HEK293 (cell line): Measurements from ENCODE around the gene CCN2.

Source experiments
- CTCF ChIA-PET: fragments of 350-600 bp; formaldehyde crosslinking; extraction: SDS; loops from one replicate; lab custom pipeline; 2021; ENCODE audit warnings: antibody characterized with exemption; lab: Yijun Ruan, JAX
- POLR2A ChIA-PET: fragments of 300-600 bp; formaldehyde crosslinking; extraction: SDS; loops from one replicate; lab custom pipeline; 2020; ENCODE audit warnings: antibody characterized with exemption, inconsistent platforms; lab: Yijun Ruan, JAX
- H3K27ac ChIP-seq: fragments of 200-500 bp; sonication (Bioruptor generic); 2 replicates; pipeline ENCODE4 v1.5.1; 2014; ENCODE audit warnings: low read depth, low read length, control low read depth, inconsistent platforms; ENCODE audit errors: extremely low read depth
- H3K36me3 ChIP-seq, 2 experiments: fragments of 200-500 bp in 1 of 2; sonication (Bioruptor generic) in 1 of 2; 1 replicate in 1 of 2; 2 replicates in 1 of 2; pipeline ENCODE4 v1.5.1; 2014 to 2017; ENCODE audit warnings: inconsistent platforms in 2 of 2, low read length in 2 of 2; ENCODE audit not compliant: control insufficient read depth in 2 of 2, insufficient read depth in 1 of 2
- H3K4me1 ChIP-seq: fragments of 200-500 bp; sonication (Bioruptor generic); 2 replicates; pipeline ENCODE4 v1.5.1; 2014; ENCODE audit warnings: mild to moderate bottlenecking, low read length, inconsistent platforms; ENCODE audit not compliant: control insufficient read depth, insufficient read depth
- H3K4me3 ChIP-seq: 2 replicates; pipeline ENCODE4 v1.5.1; 2011; ENCODE audit warnings: low read depth, mild to moderate bottlenecking, control low read depth, low read length, moderate library complexity
- H3K9me3 ChIP-seq: fragments of 200-500 bp; sonication (Bioruptor generic); 2 replicates; pipeline ENCODE4 v1.5.1; 2014; ENCODE audit warnings: low read depth, low read length, inconsistent platforms; ENCODE audit not compliant: control insufficient read depth, insufficient read depth
- ATF2 ChIP-seq: fragments of 450-650 bp; formaldehyde crosslinking; IDR thresholded peaks from 2 replicates; pipeline ENCODE4 v1.5.1; 2016; ENCODE audit warnings: missing biosample characterization, missing genetic modification characterization, low read depth
- GLI4 ChIP-seq: fragments of 450-650 bp; formaldehyde crosslinking; IDR thresholded peaks from 2 replicates; pipeline ENCODE4 v1.5.1; 2016; ENCODE audit warnings: missing biosample characterization, missing genetic modification characterization
- KLF17 ChIP-seq: fragments of 450-650 bp; formaldehyde crosslinking; IDR thresholded peaks from 2 replicates; pipeline ENCODE4 v1.5.1; 2016; ENCODE audit warnings: missing biosample characterization, missing genetic modification characterization
- PRDM1 ChIP-seq: fragments of 450-650 bp; formaldehyde crosslinking; IDR thresholded peaks from 2 replicates; pipeline ENCODE4; 2016; ENCODE audit warnings: missing biosample characterization, missing genetic modification characterization
- REPIN1 ChIP-seq: fragments of 450-650 bp; formaldehyde crosslinking; IDR thresholded peaks from 2 replicates; pipeline ENCODE4 v1.5.1; 2017; ENCODE audit warnings: missing biosample characterization, missing genetic modification characterization, low read depth
- SCRT2 ChIP-seq: fragments of 450-650 bp; formaldehyde crosslinking; IDR thresholded peaks from 2 replicates; pipeline ENCODE4 v1.5.1; 2016; ENCODE audit warnings: missing biosample characterization, missing genetic modification characterization
- ZBTB20 ChIP-seq: fragments of 450-650 bp; formaldehyde crosslinking; IDR thresholded peaks from 2 replicates; pipeline ENCODE4 v1.5.1; 2016; ENCODE audit warnings: missing biosample characterization, missing genetic modification characterization
- ZFP69B ChIP-seq: fragments of 450-650 bp; formaldehyde crosslinking; IDR thresholded peaks from 2 replicates; pipeline ENCODE4 v1.5.1; 2016; ENCODE audit warnings: missing biosample characterization, missing genetic modification characterization
- ZNF48 ChIP-seq: fragments of 450-650 bp; formaldehyde crosslinking; IDR thresholded peaks from 2 replicates; pipeline ENCODE4 v1.5.1; 2016; ENCODE audit warnings: missing biosample characterization, missing genetic modification characterization
- ZNF549 ChIP-seq: fragments of 450-650 bp; IDR thresholded peaks from 2 replicates; pipeline ENCODE4 v1.5.1; 2018; ENCODE audit warnings: missing biosample characterization, missing genetic modification characterization, mild to moderate bottlenecking, inconsistent platforms, moderate library complexity
- ZNF560 ChIP-seq: fragments of 450-650 bp; formaldehyde crosslinking; IDR thresholded peaks from 2 replicates; pipeline ENCODE4 v1.5.1; 2017; ENCODE audit warnings: missing biosample characterization, missing genetic modification characterization, borderline replicate concordance
- ZNF707 ChIP-seq: fragments of 450-650 bp; formaldehyde crosslinking; IDR thresholded peaks from 2 replicates; pipeline ENCODE4 v1.5.1; 2016; ENCODE audit warnings: missing biosample characterization, missing genetic modification characterization
- ZNF843 ChIP-seq: fragments of 450-650 bp; formaldehyde crosslinking; IDR thresholded peaks from 2 replicates; pipeline ENCODE4 v1.5.1; 2016; ENCODE audit warnings: missing biosample characterization, missing genetic modification characterization
- ZSCAN30 ChIP-seq: fragments of 450-650 bp; IDR thresholded peaks from 2 replicates; pipeline ENCODE4 v1.5.1; 2018; ENCODE audit warnings: missing biosample characterization, mild to moderate bottlenecking, missing genetic modification characterization, moderate library complexity
- ZSCAN5A ChIP-seq: fragments of 450-650 bp; formaldehyde crosslinking; IDR thresholded peaks from 2 replicates; pipeline ENCODE4 v1.5.1; 2016; ENCODE audit warnings: missing biosample characterization, missing genetic modification characterization
- TF ChIP-seq, protein P1 (sequence below): fragments of 450-650 bp; formaldehyde crosslinking; IDR thresholded peaks from 2 replicates; pipeline ENCODE4 v1.5.1; 2016; ENCODE audit warnings: missing biosample characterization, missing genetic modification characterization, borderline replicate concordance
- TF ChIP-seq, protein P2 (sequence below): fragments of 450-650 bp; formaldehyde crosslinking; conservative IDR thresholded peaks from 2 replicates; pipeline ENCODE4 v1.5.1; 2016; ENCODE audit warnings: low read depth, missing biosample characterization, missing genetic modification characterization

Gene CCN2

GRCh38 chr6:131918650-131919355, 32.4 kb downstream of the CCN2 start:
- ChIA-PET CTCF (interaction anchor here (0.5 to 9.9 kb wide), 8 partner anchors 9 to 390 kb away, joined by 3 to 188 read pairs (median 4); no protein-coding TSS in a partner anchor), POLR2A (no interaction called here)
- TF ChIP-seq, protein P1, sequence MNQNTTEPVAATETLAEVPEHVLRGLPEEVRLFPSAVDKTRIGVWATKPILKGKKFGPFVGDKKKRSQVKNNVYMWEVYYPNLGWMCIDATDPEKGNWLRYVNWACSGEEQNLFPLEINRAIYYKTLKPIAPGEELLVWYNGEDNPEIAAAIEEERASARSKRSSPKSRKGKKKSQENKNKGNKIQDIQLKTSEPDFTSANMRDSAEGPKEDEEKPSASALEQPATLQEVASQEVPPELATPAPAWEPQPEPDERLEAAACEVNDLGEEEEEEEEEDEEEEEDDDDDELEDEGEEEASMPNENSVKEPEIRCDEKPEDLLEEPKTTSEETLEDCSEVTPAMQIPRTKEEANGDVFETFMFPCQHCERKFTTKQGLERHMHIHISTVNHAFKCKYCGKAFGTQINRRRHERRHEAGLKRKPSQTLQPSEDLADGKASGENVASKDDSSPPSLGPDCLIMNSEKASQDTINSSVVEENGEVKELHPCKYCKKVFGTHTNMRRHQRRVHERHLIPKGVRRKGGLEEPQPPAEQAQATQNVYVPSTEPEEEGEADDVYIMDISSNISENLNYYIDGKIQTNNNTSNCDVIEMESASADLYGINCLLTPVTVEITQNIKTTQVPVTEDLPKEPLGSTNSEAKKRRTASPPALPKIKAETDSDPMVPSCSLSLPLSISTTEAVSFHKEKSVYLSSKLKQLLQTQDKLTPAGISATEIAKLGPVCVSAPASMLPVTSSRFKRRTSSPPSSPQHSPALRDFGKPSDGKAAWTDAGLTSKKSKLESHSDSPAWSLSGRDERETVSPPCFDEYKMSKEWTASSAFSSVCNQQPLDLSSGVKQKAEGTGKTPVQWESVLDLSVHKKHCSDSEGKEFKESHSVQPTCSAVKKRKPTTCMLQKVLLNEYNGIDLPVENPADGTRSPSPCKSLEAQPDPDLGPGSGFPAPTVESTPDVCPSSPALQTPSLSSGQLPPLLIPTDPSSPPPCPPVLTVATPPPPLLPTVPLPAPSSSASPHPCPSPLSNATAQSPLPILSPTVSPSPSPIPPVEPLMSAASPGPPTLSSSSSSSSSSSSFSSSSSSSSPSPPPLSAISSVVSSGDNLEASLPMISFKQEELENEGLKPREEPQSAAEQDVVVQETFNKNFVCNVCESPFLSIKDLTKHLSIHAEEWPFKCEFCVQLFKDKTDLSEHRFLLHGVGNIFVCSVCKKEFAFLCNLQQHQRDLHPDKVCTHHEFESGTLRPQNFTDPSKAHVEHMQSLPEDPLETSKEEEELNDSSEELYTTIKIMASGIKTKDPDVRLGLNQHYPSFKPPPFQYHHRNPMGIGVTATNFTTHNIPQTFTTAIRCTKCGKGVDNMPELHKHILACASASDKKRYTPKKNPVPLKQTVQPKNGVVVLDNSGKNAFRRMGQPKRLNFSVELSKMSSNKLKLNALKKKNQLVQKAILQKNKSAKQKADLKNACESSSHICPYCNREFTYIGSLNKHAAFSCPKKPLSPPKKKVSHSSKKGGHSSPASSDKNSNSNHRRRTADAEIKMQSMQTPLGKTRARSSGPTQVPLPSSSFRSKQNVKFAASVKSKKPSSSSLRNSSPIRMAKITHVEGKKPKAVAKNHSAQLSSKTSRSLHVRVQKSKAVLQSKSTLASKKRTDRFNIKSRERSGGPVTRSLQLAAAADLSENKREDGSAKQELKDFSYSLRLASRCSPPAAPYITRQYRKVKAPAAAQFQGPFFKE (tag by site-specific recombination): no peak
- no peak for TF ChIP-seq ZNF48 (tag by site-specific recombination)
- TF ChIP-seq ZNF560: no peak
- TF ChIP-seq ZNF843: no peak
- no peak for TF ChIP-seq ZFP69B
- no peak for TF ChIP-seq ZSCAN5A (tag by site-specific recombination)
- TF ChIP-seq ZNF707 (tag by site-specific recombination): no peak
- no peak for TF ChIP-seq ZSCAN30 (tag by site-specific recombination)
- no peak for TF ChIP-seq PRDM1
- no peak for TF ChIP-seq ZNF549 (tag by site-specific recombination)
- TF ChIP-seq, protein P2, sequence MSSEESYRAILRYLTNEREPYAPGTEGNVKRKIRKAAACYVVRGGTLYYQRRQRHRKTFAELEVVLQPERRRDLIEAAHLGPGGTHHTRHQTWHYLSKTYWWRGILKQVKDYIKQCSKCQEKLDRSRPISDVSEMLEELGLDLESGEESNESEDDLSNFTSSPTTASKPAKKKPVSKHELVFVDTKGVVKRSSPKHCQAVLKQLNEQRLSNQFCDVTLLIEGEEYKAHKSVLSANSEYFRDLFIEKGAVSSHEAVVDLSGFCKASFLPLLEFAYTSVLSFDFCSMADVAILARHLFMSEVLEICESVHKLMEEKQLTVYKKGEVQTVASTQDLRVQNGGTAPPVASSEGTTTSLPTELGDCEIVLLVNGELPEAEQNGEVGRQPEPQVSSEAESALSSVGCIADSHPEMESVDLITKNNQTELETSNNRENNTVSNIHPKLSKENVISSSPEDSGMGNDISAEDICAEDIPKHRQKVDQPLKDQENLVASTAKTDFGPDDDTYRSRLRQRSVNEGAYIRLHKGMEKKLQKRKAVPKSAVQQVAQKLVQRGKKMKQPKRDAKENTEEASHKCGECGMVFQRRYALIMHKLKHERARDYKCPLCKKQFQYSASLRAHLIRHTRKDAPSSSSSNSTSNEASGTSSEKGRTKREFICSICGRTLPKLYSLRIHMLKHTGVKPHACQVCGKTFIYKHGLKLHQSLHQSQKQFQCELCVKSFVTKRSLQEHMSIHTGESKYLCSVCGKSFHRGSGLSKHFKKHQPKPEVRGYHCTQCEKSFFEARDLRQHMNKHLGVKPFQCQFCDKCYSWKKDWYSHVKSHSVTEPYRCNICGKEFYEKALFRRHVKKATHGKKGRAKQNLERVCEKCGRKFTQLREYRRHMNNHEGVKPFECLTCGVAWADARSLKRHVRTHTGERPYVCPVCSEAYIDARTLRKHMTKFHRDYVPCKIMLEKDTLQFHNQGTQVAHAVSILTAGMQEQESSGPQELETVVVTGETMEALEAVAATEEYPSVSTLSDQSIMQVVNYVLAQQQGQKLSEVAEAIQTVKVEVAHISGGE (tag by site-specific recombination): no peak
- Histone ChIP-seq H3K27ac (no peak overlapping the region), H3K36me3 (no peaks in the 10 kb centered on the region), H3K4me1 (no peaks in the 10 kb centered on the region), H3K4me3 (no peak overlapping the region), H3K9me3 (no peaks in the 10 kb centered on the region)

DNA sequence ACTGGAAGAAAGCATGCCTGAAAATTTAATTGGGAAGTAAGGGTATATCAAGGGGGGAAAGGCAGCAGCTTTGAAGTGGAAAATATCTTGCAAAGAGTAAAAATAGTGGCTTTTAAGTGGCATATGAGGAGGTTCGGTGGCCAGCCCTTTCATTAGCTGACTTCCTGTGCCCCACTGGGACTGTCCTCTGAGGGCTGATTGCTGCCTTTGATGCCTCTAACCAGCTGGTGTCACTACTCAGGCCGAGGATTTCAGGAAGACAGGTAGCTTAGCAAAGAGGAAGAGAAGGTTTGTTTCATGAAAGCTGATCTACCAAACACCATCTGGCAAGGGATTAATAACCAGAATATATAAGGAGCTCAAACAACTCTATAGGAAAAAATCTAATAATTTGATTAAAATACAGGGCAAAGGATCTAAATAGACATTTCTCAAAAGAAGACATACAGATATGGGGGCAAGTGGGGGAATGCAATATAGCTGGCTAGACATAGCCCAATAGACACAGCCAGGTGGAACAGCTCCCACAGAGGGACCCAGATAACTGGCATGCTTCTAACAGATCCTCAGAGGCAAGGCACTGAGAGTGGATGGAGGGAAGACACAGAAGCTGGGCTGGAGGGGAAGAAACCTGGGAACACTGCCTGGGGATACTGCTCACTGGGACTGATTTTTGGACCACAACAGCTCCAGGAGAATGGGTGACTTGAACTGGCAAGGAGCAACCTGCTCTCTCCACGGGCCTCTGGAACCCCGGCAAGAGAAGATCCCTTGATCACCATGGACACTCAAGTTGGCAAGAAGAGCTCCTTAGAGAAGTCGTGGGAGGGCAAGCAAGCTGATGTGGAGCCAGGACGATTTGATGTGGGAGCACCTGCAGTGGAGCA, 33.2 kb downstream of the CCN2 start:
- no peaks in the 10 kb centered on the region for H3K9me3 ChIP-seq
- no peak overlapping the region for H3K27ac ChIP-seq
- H3K36me3 ChIP-seq: no peaks in the 10 kb centered on the region
- ChIA-PET POLR2A (no interaction called here), CTCF (interaction anchor here (0.5 to 9.9 kb wide), 13 partner anchors 7 to 391 kb away, joined by 3 to 188 read pairs (median 4); no protein-coding TSS in a partner anchor)
- no peaks in the 10 kb centered on the region for H3K4me1 ChIP-seq
- H3K4me3 ChIP-seq: no peak overlapping the region
- no peak for TF ChIP-seq GLI4 (tag by site-specific recombination)
- no peak for TF ChIP-seq ZBTB20 (tag by site-specific recombination)
- TF ChIP-seq REPIN1: no peak
- TF ChIP-seq ZSCAN30 (tag by site-specific recombination): no peak
- no peak for TF ChIP-seq KLF17
- TF ChIP-seq SCRT2: no peak
- no peak for TF ChIP-seq ATF2 (tag by site-specific recombination)
